HepG2 (cell line): ENCODE results near the gene ESYT1. TPM values are rescaled to one million over a fixed set of nuclear protein-coding genes. Genes with fewer than 3 reads are reported as not detected.
A peak's percentile ranks its signal among the peaks of the same experiment; 100 is the strongest.

ENCODE experiments used
- ATAC-seq: fragments of 200-7000 bp; cut with Tn5 transposase; 3 replicates; pipeline ENCODE4 v1.9.1; 2020; ENCODE audit warnings: mild to moderate bottlenecking, moderate library complexity
- BruUV-seq: library from RNA; stranded (reverse); fragments of 400-500 nt; replicated peaks from 2 replicates; lab custom pipeline; 2021; lab: Mats Ljungman, UMichigan
- CTCF ChIA-PET: fragments of 300-600 bp; formaldehyde crosslinking; extraction: SDS; loops from one replicate; lab custom pipeline; 2021; ENCODE audit warnings: low total read pairs, inconsistent platforms, low intra/inter-chr PET ratio; lab: Yijun Ruan, JAX
- POLR2A ChIA-PET: fragments of 350-600 bp; sonication (Branson Sonifier 250); formaldehyde crosslinking; loops from one replicate; lab custom pipeline; 2020; ENCODE audit warnings: antibody characterized with exemption, inconsistent platforms; lab: Yijun Ruan, JAX
- DNase-seq: peaks from one replicate; pipeline ENCODE4 v3.0.0-alpha.2; 2015; ENCODE audit warnings: low spot score
- FAIRE-seq: peaks from 3 replicates; lab custom pipeline; 2011; peaks lifted over from hg19 to GRCh38; lab: Jason Lieb, UNC
- H2AFZ ChIP-seq: one replicate; pipeline ENCODE4 v1.6.1; 2011; ENCODE audit warnings: low read length, inconsistent platforms
- H3K27ac ChIP-seq: fragments of 300-600 bp; 3 replicates; pipeline ENCODE4 v1.8.0; 2011; ENCODE audit warnings: mixed run types, mild to moderate bottlenecking, mixed read lengths, low read length, inconsistent platforms; ENCODE audit not compliant: insufficient read depth; ENCODE audit errors: extremely low read length
- H3K27me3 ChIP-seq, 2 experiments: fragments of 200-600 bp in 1 of 2; 2 replicates in 1 of 2; 3 replicates in 1 of 2; pipeline versions ENCODE4 v1.6.0 to v1.8.0; 2011; ENCODE audit warnings: low read length in 2 of 2, mild to moderate bottlenecking in 2 of 2, moderate library complexity in 2 of 2, inconsistent platforms in 1 of 2; ENCODE audit not compliant: insufficient read depth in 2 of 2, control insufficient read depth in 1 of 2
- H3K36me3 ChIP-seq, 2 experiments: fragments of 200-600 bp in 1 of 2; replicated peaks in 1 of 2; 2 replicates in 1 of 2; 3 replicates in 1 of 2; pipeline versions ENCODE4 v1.5.1 to v1.8.0; 2011; ENCODE audit warnings: low read length in 2 of 2, inconsistent platforms in 1 of 2; ENCODE audit not compliant: insufficient read depth in 2 of 2, control insufficient read depth in 1 of 2
- H3K4me1 ChIP-seq: 2 replicates; pipeline ENCODE4 v1.5.1; 2012; ENCODE audit warnings: low read length, inconsistent platforms; ENCODE audit not compliant: insufficient read depth
- H3K4me2 ChIP-seq: 2 replicates; pipeline ENCODE4 v1.6.0; 2011; ENCODE audit warnings: low read depth, low read length, inconsistent platforms
- H3K4me3 ChIP-seq, 3 experiments: fragments of 200-600 bp in 1 of 3; sonication (generic), shearing (Covaris generic) in 1 of 3; replicated peaks in 1 of 3; 2 replicates each; pipeline ENCODE4 v1.5.1; 2011 to 2016; ENCODE audit warnings: low read length in 3 of 3, inconsistent platforms in 2 of 3, low read depth in 2 of 3, mild to moderate bottlenecking in 2 of 3, control low read depth in 1 of 3, mixed read lengths in 1 of 3; ENCODE audit not compliant: insufficient read depth in 1 of 3
- H3K79me2 ChIP-seq: one replicate; pipeline ENCODE4 v1.6.1; 2011; ENCODE audit warnings: low read length, inconsistent platforms; ENCODE audit not compliant: insufficient read depth
- H3K9ac ChIP-seq: 2 replicates; pipeline ENCODE4 v1.6.0; 2011; ENCODE audit warnings: mild to moderate bottlenecking, low read depth, low read length, inconsistent platforms; ENCODE audit not compliant: insufficient read depth
- H3K9me3 ChIP-seq: 2 replicates; pipeline ENCODE4 v1.5.1; 2012; ENCODE audit warnings: mild to moderate bottlenecking, low read length
- H4K20me1 ChIP-seq: 2 replicates; pipeline ENCODE4 v1.6.0; 2011; ENCODE audit warnings: inconsistent platforms, mild to moderate bottlenecking, low read length, moderate library complexity; ENCODE audit not compliant: insufficient read depth
- CBFB ChIP-seq: sonication (generic); formaldehyde crosslinking; IDR thresholded peaks from 2 replicates; pipeline ENCODE4 v1.4.0; 2020; ENCODE audit warnings: missing genetic modification reagents
- FLYWCH1 ChIP-seq: sonication (generic); formaldehyde crosslinking; IDR thresholded peaks from 2 replicates; pipeline ENCODE4 v1.8.1; 2023; ENCODE audit warnings: mild to moderate bottlenecking, missing genetic modification reagents
- GABPB1 ChIP-seq: IDR thresholded peaks from 2 replicates; pipeline ENCODE4 v1.6.1; 2016; ENCODE audit warnings: mild to moderate bottlenecking, missing genetic modification reagents, moderate library complexity, missing compliant biosample characterization
- GLI4 ChIP-seq: sonication (generic); formaldehyde crosslinking; IDR thresholded peaks from 2 replicates; pipeline ENCODE4 v1.5.1; 2020; ENCODE audit warnings: missing genetic modification reagents, mild to moderate bottlenecking, moderate library complexity, borderline replicate concordance
- GZF1 ChIP-seq: sonication (generic); formaldehyde crosslinking; IDR thresholded peaks from 2 replicates; pipeline ENCODE4 v1.5.1; 2020; ENCODE audit warnings: mild to moderate bottlenecking, missing genetic modification reagents
- HIVEP1 ChIP-seq: sonication (generic); formaldehyde crosslinking; IDR thresholded peaks from 2 replicates; pipeline ENCODE4 v1.4.0; 2020; ENCODE audit warnings: mild to moderate bottlenecking, missing genetic modification reagents
- MAFF ChIP-seq: IDR thresholded peaks from 2 replicates; pipeline ENCODE4 v1.6.1; 2011; ENCODE audit warnings: low read depth, low read length, improper control_type of control experiment
- NAIF1 ChIP-seq: sonication (generic); formaldehyde crosslinking; IDR thresholded peaks from 2 replicates; pipeline ENCODE4 v1.5.0; 2020; ENCODE audit warnings: mild to moderate bottlenecking, missing genetic modification reagents, borderline replicate concordance
- NFRKB ChIP-seq: fragments of 450-650 bp; IDR thresholded peaks from 2 replicates; pipeline ENCODE4 v1.6.1; 2017
- NR2C2 ChIP-seq: sonication (generic); formaldehyde crosslinking; IDR thresholded peaks from 2 replicates; pipeline ENCODE4 v1.4.0; 2020; ENCODE audit warnings: missing genetic modification reagents, mild to moderate bottlenecking, moderate library complexity, borderline replicate concordance
- SP4 ChIP-seq: sonication (generic); formaldehyde crosslinking; IDR thresholded peaks from 2 replicates; pipeline ENCODE4 v1.8.1; 2023; ENCODE audit warnings: mild to moderate bottlenecking, missing genetic modification reagents
- TARDBP ChIP-seq: sonication (generic); formaldehyde crosslinking; IDR thresholded peaks from 2 replicates; pipeline ENCODE4 v1.8.0; 2022; ENCODE audit warnings: mild to moderate bottlenecking, missing genetic modification reagents
- TBX2 ChIP-seq: sonication (generic); formaldehyde crosslinking; IDR thresholded peaks from 2 replicates; pipeline ENCODE4 v1.5.0; 2020; ENCODE audit warnings: missing genetic modification reagents, mild to moderate bottlenecking, borderline replicate concordance
- TCF7 ChIP-seq: sonication (generic); IDR thresholded peaks from 2 replicates; pipeline ENCODE4 v1.6.1; 2016; ENCODE audit warnings: antibody characterized with exemption, low read depth
- ZFAT ChIP-seq: sonication (generic); formaldehyde crosslinking; conservative IDR thresholded peaks from 2 replicates; pipeline ENCODE4 v1.8.1; 2023; ENCODE audit warnings: missing genetic modification reagents, inconsistent platforms
- ZFP36L2 ChIP-seq: sonication (generic); formaldehyde crosslinking; IDR thresholded peaks from 2 replicates; pipeline ENCODE4 v1.4.0; 2020; ENCODE audit warnings: missing genetic modification reagents
- ZNF30 ChIP-seq: sonication (generic); formaldehyde crosslinking; IDR thresholded peaks from 2 replicates; pipeline ENCODE4 v1.5.0; 2020; ENCODE audit warnings: mild to moderate bottlenecking, missing genetic modification reagents
- ZNF589 ChIP-seq: sonication (generic); formaldehyde crosslinking; conservative IDR thresholded peaks from 2 replicates; pipeline ENCODE4 v1.8.0; 2022; ENCODE audit warnings: mild to moderate bottlenecking, moderate library complexity, missing genetic modification reagents
- WGBS: methylation state at CpG from one replicate; pipeline ENCODE4 v1.1.6; 2017; ENCODE audit warnings: low lambda C conversion rate; 5-methylcytosine and 5-hydroxymethylcytosine counted together
- in situ Hi-C: cut with HindIII; loops from 2 replicates; pipeline ENCODE4 v1.10.0; 2017; ENCODE audit warnings: low pct_unique_long_range_greater_than_20kb; ENCODE audit not compliant: extremely low pct_ligation_motif_present
- intact Hi-C: fragments of 100-400 bp; cut with micrococcal nuclease; formaldehyde crosslinking; loops from one replicate; pipeline ENCODE4 v1.10.0; 2022; ENCODE audit not compliant: unreplicated experiment
- polyA plus RNA-seq, 8 experiments: library from polyadenylated mRNA; depleted of rRNA in 3 of 8; stranded (reverse) in 7 of 8; unstranded in 1 of 8; fragments of >200 nt; fragmentation: Illumina TruSeq in 4 of 8; extraction: Trizol in 4 of 8; gene quantifications; 2 replicates each; pipeline versions ENCODE4 v1.2.1 to v1.2.3, GENCODE V29; 2011 to 2016; ENCODE audit warnings: low read depth in 4 of 8, missing spikeins in 1 of 8, mixed read lengths in 1 of 8; ENCODE audit not compliant: insufficient read depth in 1 of 8
- total RNA-seq, 5 experiments: library from RNA; depleted of rRNA; stranded (reverse); fragments of >200 nt; fragmentation: Illumina TruSeq; extraction: Trizol; gene quantifications; 2 replicates each; pipeline ENCODE4 v1.2.3, GENCODE V29; 2016; ENCODE audit warnings: low read depth in 1 of 5
- TF ChIP-seq, protein P1 (sequence below): sonication (generic); formaldehyde crosslinking; conservative IDR thresholded peaks from 2 replicates; pipeline ENCODE4 v1.4.0; 2020; ENCODE audit warnings: missing genetic modification reagents
- TF ChIP-seq, protein P2 (sequence below): sonication (generic); formaldehyde crosslinking; IDR thresholded peaks from 2 replicates; pipeline ENCODE4 v1.4.0; 2020; ENCODE audit warnings: missing genetic modification reagents
- TF ChIP-seq, protein P3 (sequence below): sonication (generic); formaldehyde crosslinking; IDR thresholded peaks from 2 replicates; pipeline ENCODE4 v1.8.1; 2023; ENCODE audit warnings: missing genetic modification reagents, mild to moderate bottlenecking, borderline replicate concordance

Gene ESYT1
- total and polyA plus RNA-seq, 2 of the 13 experiments (the other 11 are each of a cell fraction or from before 2014, with no cell fraction given): 66.9 to 71.0 TPM

DNA sequence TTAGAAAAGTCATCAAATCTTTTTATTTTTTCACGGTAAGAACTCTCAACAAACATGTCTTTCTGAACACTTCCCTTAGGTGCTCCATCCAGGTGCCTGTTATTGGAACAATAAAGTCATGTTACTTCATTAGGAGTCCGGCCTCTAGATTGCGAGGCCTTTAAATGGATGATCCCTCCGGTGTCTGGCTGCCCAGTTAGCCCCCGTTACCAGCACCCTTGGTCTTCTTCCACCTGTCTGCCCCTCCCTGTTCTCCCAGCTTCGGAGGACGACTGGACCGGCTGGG is 24.3 kb upstream of the ESYT1 start (continued):
- no peak for TF ChIP-seq TBX2 (CRISPR knock-in tag)
- TF ChIP-seq ZFAT: no peak
- TF ChIP-seq TCF7: no peak
- TF ChIP-seq ZFP36L2: no peak
- TF ChIP-seq SP4 (CRISPR knock-in tag): no peak

DNA sequence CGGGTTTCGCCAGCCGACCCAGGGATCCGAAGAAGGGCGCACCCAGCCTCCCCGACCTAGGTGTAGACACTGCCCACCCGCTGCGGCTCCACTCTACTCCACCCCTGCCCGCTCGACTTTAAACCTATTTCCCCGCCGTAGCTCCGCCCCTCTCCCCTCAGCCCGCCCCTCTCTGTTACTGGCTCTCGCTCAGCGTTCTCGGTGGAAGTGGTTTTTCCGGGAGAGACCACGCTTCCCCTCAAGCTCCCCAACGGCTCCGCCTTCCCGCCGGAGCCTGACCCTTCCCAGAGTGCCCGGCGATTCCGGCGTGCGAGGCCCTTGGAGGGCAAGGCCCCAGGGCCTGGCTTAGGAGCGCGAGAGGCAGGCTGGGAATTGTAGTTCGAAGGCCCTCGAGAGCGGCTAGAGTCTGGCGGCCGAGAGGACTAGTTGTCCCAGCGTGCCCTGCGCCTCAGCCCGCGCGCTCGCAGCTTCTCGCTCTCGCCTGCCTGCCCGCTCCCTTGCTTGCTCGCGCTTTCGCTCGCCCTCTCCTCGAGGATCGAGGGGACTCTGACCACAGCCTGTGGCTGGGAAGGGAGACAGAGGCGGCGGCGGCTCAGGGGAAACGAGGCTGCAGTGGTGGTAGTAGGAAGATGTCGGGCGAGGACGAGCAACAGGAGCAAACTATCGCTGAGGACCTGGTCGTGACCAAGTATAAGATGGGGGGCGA is 23.8 kb upstream of the ESYT1 start, which contains the start of gene PA2G4:
TSS of gene PA2G4 (plus strand) at position 451 of the 706 bp plus-strand sequence. CDS start at position 630, 179 bp downstream.
- peaks cover 20 to 55% of the 10 kb centered on the region in 2 experiments for H3K36me3 ChIP-seq
- peaks cover 34% of the 10 kb centered on the region for H3K79me2 ChIP-seq
- ChIA-PET POLR2A (interaction anchor here (0.8 to 6.5 kb wide), 29 partner anchors 9 to 375 kb away, joined by 3 to 279 read pairs (median 5); partner anchors contain the start of genes CD63, COQ10A, ERBB3 and ESYT1), CTCF (interaction anchor here (1.0 kb wide), 1 partner anchor 25 kb away, joined by 4 read pairs; no protein-coding TSS in a partner anchor)
- H2AFZ ChIP-seq: no peak within 1 kb of the TSS
- peak; percentile 94 for ATAC-seq
- under 1% methylated on average over 46 of the region's 60 CpGs for WGBS
- no TSS peak for BruUV-seq
- intact Hi-C loops (loop anchor here (1.0 to 2.0 kb wide), 2 partner anchors 25 to 57 kb away; no protein-coding TSS in a partner anchor), in situ Hi-C loops (loop anchor here (5.0 kb wide), 1 partner anchor 57 kb away; no protein-coding TSS in a partner anchor)
- FAIRE-seq: peak; percentile 83
- H3K4me3 ChIP-seq: peak within 1 kb of the TSS; percentile 50 to 85 (median 74)
- peaks cover 4% of the 10 kb centered on the region for H4K20me1 ChIP-seq
- H3K27ac ChIP-seq: peak within 1 kb of the TSS; percentile 76
- H3K4me2 ChIP-seq: peak within 1 kb of the TSS; percentile 91
- H3K27me3 ChIP-seq: no peaks in the 10 kb centered on the region
- H3K4me1 ChIP-seq: peaks cover 35% of the 10 kb centered on the region
- peak within 1 kb of the TSS; percentile 88 for H3K9ac ChIP-seq
- H3K9me3 ChIP-seq: no peaks in the 10 kb centered on the region
- peak; percentile 97 for DNase-seq
- TF ChIP-seq GZF1 (CRISPR knock-in tag) (peak; percentile 40; the same call in 1 of the 2 replicates), GABPB1 (CRISPR knock-in tag) (peak; percentile 94), CBFB (CRISPR knock-in tag) (peak; percentile 70; the same call in 1 of the 2 replicates), GLI4 (no peak; the same call in 1 of the 2 replicates), NFRKB (no peak), NAIF1 (CRISPR knock-in tag) (no peak), ZNF30 (CRISPR knock-in tag) (peak; percentile 89; the same call in 1 of the 2 replicates), ZNF589 (CRISPR knock-in tag) (peak; percentile 36; the same call in 1 of the 2 replicates), NR2C2 (CRISPR knock-in tag) (peak; percentile 97), MAFF (no peak), HIVEP1 (peak; percentile 68), TARDBP (CRISPR knock-in tag) (peak; percentile 97), FLYWCH1 (no peak)
- TF ChIP-seq, protein P1, sequence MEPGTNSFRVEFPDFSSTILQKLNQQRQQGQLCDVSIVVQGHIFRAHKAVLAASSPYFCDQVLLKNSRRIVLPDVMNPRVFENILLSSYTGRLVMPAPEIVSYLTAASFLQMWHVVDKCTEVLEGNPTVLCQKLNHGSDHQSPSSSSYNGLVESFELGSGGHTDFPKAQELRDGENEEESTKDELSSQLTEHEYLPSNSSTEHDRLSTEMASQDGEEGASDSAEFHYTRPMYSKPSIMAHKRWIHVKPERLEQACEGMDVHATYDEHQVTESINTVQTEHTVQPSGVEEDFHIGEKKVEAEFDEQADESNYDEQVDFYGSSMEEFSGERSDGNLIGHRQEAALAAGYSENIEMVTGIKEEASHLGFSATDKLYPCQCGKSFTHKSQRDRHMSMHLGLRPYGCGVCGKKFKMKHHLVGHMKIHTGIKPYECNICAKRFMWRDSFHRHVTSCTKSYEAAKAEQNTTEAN (CRISPR knock-in tag): peak; percentile 62; the same call in 1 of the 2 replicates
- TF ChIP-seq, protein P2, sequence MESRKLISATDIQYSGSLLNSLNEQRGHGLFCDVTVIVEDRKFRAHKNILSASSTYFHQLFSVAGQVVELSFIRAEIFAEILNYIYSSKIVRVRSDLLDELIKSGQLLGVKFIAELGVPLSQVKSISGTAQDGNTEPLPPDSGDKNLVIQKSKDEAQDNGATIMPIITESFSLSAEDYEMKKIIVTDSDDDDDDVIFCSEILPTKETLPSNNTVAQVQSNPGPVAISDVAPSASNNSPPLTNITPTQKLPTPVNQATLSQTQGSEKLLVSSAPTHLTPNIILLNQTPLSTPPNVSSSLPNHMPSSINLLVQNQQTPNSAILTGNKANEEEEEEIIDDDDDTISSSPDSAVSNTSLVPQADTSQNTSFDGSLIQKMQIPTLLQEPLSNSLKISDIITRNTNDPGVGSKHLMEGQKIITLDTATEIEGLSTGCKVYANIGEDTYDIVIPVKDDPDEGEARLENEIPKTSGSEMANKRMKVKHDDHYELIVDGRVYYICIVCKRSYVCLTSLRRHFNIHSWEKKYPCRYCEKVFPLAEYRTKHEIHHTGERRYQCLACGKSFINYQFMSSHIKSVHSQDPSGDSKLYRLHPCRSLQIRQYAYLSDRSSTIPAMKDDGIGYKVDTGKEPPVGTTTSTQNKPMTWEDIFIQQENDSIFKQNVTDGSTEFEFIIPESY: peak; percentile 53
- TF ChIP-seq, protein P3, sequence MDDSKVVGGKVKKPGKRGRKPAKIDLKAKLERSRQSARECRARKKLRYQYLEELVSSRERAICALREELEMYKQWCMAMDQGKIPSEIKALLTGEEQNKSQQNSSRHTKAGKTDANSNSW: 0 out of 2 replicates have a peak, but pooled peaks have one; percentile 67
